CD4-positive, CD25-positive, alpha-beta regulatory T cell (primary cell): Measurements from ENCODE around the gene CCSER1. TPM values are rescaled to one million over a fixed set of nuclear protein-coding genes. Genes with fewer than 3 reads are reported as not detected.
A peak's percentile ranks its signal among the peaks of the same experiment; 100 is the strongest.

Experiments used
- ATAC-seq, 2 donors: fragments of 150-1000 bp; cut with Tn5 transposase; one replicate each; pipeline ENCODE4 v1.10.0; 2021; ENCODE audit warnings: low read depth in 2 of 2, moderate number of reproducible peaks in 2 of 2, moderate library complexity in 1 of 2
- DNase-seq, 3 donors: peaks; one replicate each; pipeline versions ENCODE4 v3.0.0 to v3.0.0-alpha.2; 2012 to 2022; ENCODE audit warnings: mixed read lengths in 1 of 3
- H3K27ac ChIP-seq: one replicate; pipeline ENCODE4 v1.7.0; 2013; ENCODE audit warnings: mild to moderate bottlenecking, low read length; ENCODE audit not compliant: insufficient read depth, poor library complexity, severe bottlenecking
- H3K27me3 ChIP-seq: one replicate; pipeline ENCODE4 v1.7.0; 2013; ENCODE audit warnings: low read length; ENCODE audit not compliant: control insufficient read depth, insufficient read depth
- H3K36me3 ChIP-seq: one replicate; pipeline ENCODE4 v1.7.0; 2013; ENCODE audit warnings: mild to moderate bottlenecking, low read length, moderate library complexity; ENCODE audit not compliant: control insufficient read depth, insufficient read depth
- H3K4me1 ChIP-seq: 2 replicates; pipeline ENCODE4 v1.7.0; 2013; ENCODE audit warnings: mild to moderate bottlenecking, low read length; ENCODE audit not compliant: insufficient read depth, control insufficient read depth, poor library complexity, severe bottlenecking
- H3K4me3 ChIP-seq: one replicate; pipeline ENCODE4 v1.7.0; 2013; ENCODE audit warnings: low read depth, mild to moderate bottlenecking, low read length, moderate library complexity
- H3K9me3 ChIP-seq, 2 experiments: 1 replicate in 1 of 2; 2 replicates in 1 of 2; pipeline ENCODE4 v1.7.0; 2013; ENCODE audit warnings: low read length in 2 of 2, mild to moderate bottlenecking in 1 of 2, moderate library complexity in 1 of 2; ENCODE audit not compliant: control insufficient read depth in 2 of 2
- H3K27ac Mint-ChIP-seq, 3 donors: one replicate each; pipeline ENCODE4 v1.8.0; 2020 to 2022; ENCODE audit warnings: mild to moderate bottlenecking in 3 of 3, mixed read lengths in 3 of 3, moderate library complexity in 2 of 3
- H3K27me3 Mint-ChIP-seq: one replicate; pipeline ENCODE4 v1.8.0; 2022; ENCODE audit warnings: mild to moderate bottlenecking, mixed read lengths
- H3K36me3 Mint-ChIP-seq: one replicate; pipeline ENCODE4 v1.8.0; 2020; ENCODE audit warnings: mixed read lengths
- H3K4me1 Mint-ChIP-seq, 4 donors: one replicate each; pipeline ENCODE4 v1.8.0; 2020 to 2022; ENCODE audit warnings: mixed read lengths in 4 of 4, mild to moderate bottlenecking in 1 of 4
- H3K4me3 Mint-ChIP-seq, 4 donors: one replicate each; pipeline ENCODE4 v1.8.0; 2020 to 2022; ENCODE audit warnings: mild to moderate bottlenecking in 4 of 4, mixed read lengths in 4 of 4, moderate library complexity in 3 of 4
- H3K9me3 Mint-ChIP-seq, 7 donors: one replicate each; pipeline ENCODE4 v1.8.0; 2020 to 2022; ENCODE audit warnings: mixed read lengths in 7 of 7, mild to moderate bottlenecking in 3 of 7, moderate library complexity in 2 of 7
- polyA plus RNA-seq, 4 donors: library from polyadenylated mRNA; unstranded; fragments of 300-500 nt; fragmentation: Illumina TruSeq; gene quantifications; one replicate each; pipeline ENCODE4 v1.2.3, GENCODE V29; 2021
- total RNA-seq: library from RNA; stranded (reverse); gene quantifications from one replicate; pipeline ENCODE4 v1.2.3, GENCODE V29; 2022

Gene CCSER1
- total and polyA plus RNA-seq, 5 donors from 2014 or later, result 0.20 to 0.60 TPM; not detected in 3

GRCh38 chr4:90198086-90198847 is 71.1 kb downstream of the CCSER1 start:
- Mint-ChIP-seq H3K9me3 (peaks cover 0 to 2% (median 0%) of the 10 kb centered on the region in 7 donors), H3K4me1 (no peaks in the 10 kb centered on the region), H3K27ac (no peak overlapping the region), H3K4me3 (no peak overlapping the region), H3K27me3 (no peaks in the 10 kb centered on the region), H3K36me3 (no peaks in the 10 kb centered on the region)
- DNase-seq (no peak), ATAC-seq (no peak)
- Histone ChIP-seq H3K27me3 (no peaks in the 10 kb centered on the region), H3K27ac (no peak overlapping the region), H3K4me1 (no peaks in the 10 kb centered on the region), H3K4me3 (no peak overlapping the region), H3K36me3 (no peaks in the 10 kb centered on the region), H3K9me3 (no peaks in the 10 kb centered on the region)

DNA sequence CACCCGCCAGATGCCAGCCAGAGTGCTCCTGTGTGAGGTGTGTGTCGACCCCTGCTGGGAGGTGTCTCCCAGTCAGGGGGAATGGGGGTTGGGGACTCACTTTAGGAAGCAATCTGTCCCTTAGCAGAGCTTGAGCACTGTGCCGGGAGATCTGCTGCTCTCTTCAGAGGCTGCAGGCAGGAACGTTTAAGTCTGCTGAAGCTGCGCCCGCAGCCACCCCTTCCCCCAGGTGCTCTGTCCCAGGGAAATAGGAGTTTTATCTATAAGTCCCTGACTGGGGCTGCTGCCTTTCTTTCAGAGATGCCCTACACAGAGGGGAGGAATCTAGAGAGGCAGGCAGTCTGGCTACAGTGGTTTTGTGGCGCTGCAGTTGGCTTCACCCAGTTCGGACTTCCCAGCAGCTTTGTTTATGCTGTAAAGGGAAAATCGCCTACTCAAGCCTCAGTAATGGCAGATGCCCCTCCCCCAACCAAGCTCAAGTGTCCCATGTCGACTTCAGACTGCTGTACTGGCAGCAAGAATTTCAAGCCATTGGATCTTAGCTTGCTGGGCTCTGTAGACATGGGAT is 80.8 kb downstream of the CCSER1 start:
- Mint-ChIP-seq H3K4me1 (no peaks in the 10 kb centered on the region), H3K27me3 (no peaks in the 10 kb centered on the region), H3K27ac (no peak overlapping the region), H3K4me3 (no peak overlapping the region), H3K9me3 (peaks cover 0 to 8% (median 1%) of the 10 kb centered on the region in 7 donors), H3K36me3 (no peaks in the 10 kb centered on the region)
- Histone ChIP-seq H3K36me3 (no peaks in the 10 kb centered on the region), H3K27ac (no peak overlapping the region), H3K9me3 (no peaks in the 10 kb centered on the region), H3K27me3 (no peaks in the 10 kb centered on the region), H3K4me1 (no peaks in the 10 kb centered on the region), H3K4me3 (no peak overlapping the region)
- no peak for ATAC-seq
- DNase-seq, result no peak

GRCh38 chr4:90209922-90210321 is 82.7 kb downstream of the CCSER1 start:
- Histone ChIP-seq H3K36me3 (no peaks in the 10 kb centered on the region), H3K27ac (no peak overlapping the region), H3K4me1 (no peaks in the 10 kb centered on the region), H3K9me3 (no peaks in the 10 kb centered on the region), H3K27me3 (no peaks in the 10 kb centered on the region), H3K4me3 (no peak overlapping the region)
- Mint-ChIP-seq H3K27me3 (no peaks in the 10 kb centered on the region), H3K4me3 (no peak overlapping the region), H3K9me3 (peaks cover 0 to 8% (median 1%) of the 10 kb centered on the region in 7 donors), H3K36me3 (no peaks in the 10 kb centered on the region), H3K27ac (no peak overlapping the region), H3K4me1 (no peaks in the 10 kb centered on the region)
- DNase-seq (no peak), ATAC-seq (no peak)

GRCh38 chr4:90211174-90211573 is 84.0 kb downstream of the CCSER1 start:
- H3K4me3 Mint-ChIP-seq, result no peak overlapping the region
- no peaks in the 10 kb centered on the region for H3K27me3 Mint-ChIP-seq
- Histone ChIP-seq H3K27me3 (no peaks in the 10 kb centered on the region), H3K27ac (no peak overlapping the region), H3K36me3 (no peaks in the 10 kb centered on the region), H3K4me3 (no peak overlapping the region), H3K9me3 (no peaks in the 10 kb centered on the region), H3K4me1 (no peaks in the 10 kb centered on the region)
- no peak overlapping the region for H3K27ac Mint-ChIP-seq
- DNase-seq, result no peak
- ATAC-seq, result no peak
- peaks cover 0 to 8% (median 0%) of the 10 kb centered on the region in 7 donors for H3K9me3 Mint-ChIP-seq
- H3K4me1 Mint-ChIP-seq, result no peaks in the 10 kb centered on the region
- no peaks in the 10 kb centered on the region for H3K36me3 Mint-ChIP-seq

DNA sequence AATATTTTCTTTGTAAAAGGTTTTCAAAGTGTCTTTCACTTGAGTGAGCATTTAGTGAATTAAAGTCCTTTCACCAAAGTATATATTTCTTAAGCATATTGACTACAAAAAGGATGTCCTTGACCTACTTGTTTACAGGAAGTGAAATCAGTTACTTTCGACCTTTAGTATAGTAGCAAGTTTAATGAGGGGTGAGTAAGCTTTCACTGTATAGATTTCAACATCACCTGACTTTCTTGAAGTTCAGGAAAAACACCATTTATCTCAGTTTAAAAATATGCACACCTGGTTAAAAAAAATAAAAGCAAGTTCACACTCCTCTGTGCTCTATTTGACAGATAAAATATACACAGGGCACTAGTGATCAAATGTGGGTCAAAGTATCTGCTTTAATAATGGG is 88.1 kb downstream of the CCSER1 start:
- DNase-seq (peak in 1 of 3 donors; percentile 2), ATAC-seq (no peak)
- Histone ChIP-seq H3K27me3 (no peaks in the 10 kb centered on the region), H3K27ac (no peak overlapping the region), H3K4me1 (no peaks in the 10 kb centered on the region), H3K36me3 (no peaks in the 10 kb centered on the region), H3K9me3 (no peaks in the 10 kb centered on the region), H3K4me3 (no peak overlapping the region)
- no peaks in the 10 kb centered on the region for H3K27me3 Mint-ChIP-seq
- H3K4me3 Mint-ChIP-seq, result no peak overlapping the region
- H3K9me3 Mint-ChIP-seq, result no peaks in the 10 kb centered on the region
- H3K4me1 Mint-ChIP-seq, result no peaks in the 10 kb centered on the region
- H3K36me3 Mint-ChIP-seq, result no peaks in the 10 kb centered on the region
- H3K27ac Mint-ChIP-seq, result no peak overlapping the region

GRCh38 chr4:90219822-90220221 is 92.6 kb downstream of the CCSER1 start:
- Mint-ChIP-seq H3K4me3 (no peak overlapping the region), H3K9me3 (no peaks in the 10 kb centered on the region), H3K4me1 (no peaks in the 10 kb centered on the region), H3K27ac (no peak overlapping the region), H3K27me3 (no peaks in the 10 kb centered on the region), H3K36me3 (no peaks in the 10 kb centered on the region)
- ATAC-seq, result no peak
- Histone ChIP-seq H3K4me1 (no peaks in the 10 kb centered on the region), H3K27me3 (no peaks in the 10 kb centered on the region), H3K36me3 (no peaks in the 10 kb centered on the region), H3K4me3 (no peak overlapping the region), H3K27ac (no peak overlapping the region), H3K9me3 (no peaks in the 10 kb centered on the region)
- DNase-seq, result no peak

DNA sequence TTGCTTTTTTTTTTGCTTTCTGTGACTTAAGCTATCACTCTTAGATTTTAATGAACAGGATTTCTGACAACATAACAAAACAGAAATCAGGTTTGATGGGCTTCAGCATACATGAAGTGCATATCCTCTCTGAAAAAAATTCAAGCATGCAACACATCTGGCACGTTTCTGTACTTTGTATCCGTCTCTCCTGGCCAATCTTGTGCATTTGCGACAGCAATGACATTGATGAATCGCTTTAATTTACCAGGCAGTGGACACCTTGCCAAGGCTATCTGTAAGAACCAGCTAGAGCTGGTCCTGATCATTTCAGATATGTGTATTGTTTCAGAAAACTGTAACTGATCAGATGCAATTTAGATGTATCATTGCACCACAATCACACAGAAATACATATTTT is 93.3 kb downstream of the CCSER1 start:
- DNase-seq (no peak), ATAC-seq (no peak)
- Histone ChIP-seq H3K36me3 (no peaks in the 10 kb centered on the region), H3K4me3 (no peak overlapping the region), H3K4me1 (no peaks in the 10 kb centered on the region), H3K27me3 (no peaks in the 10 kb centered on the region), H3K27ac (no peak overlapping the region), H3K9me3 (no peaks in the 10 kb centered on the region)
- no peaks in the 10 kb centered on the region for H3K9me3 Mint-ChIP-seq
- no peaks in the 10 kb centered on the region for H3K4me1 Mint-ChIP-seq
- no peak overlapping the region for H3K4me3 Mint-ChIP-seq
- no peak overlapping the region for H3K27ac Mint-ChIP-seq
- H3K27me3 Mint-ChIP-seq, result no peaks in the 10 kb centered on the region
- no peaks in the 10 kb centered on the region for H3K36me3 Mint-ChIP-seq

GRCh38 chr4:90226734-90227133 is 99.5 kb downstream of the CCSER1 start:
- Mint-ChIP-seq H3K27me3 (no peaks in the 10 kb centered on the region), H3K36me3 (no peaks in the 10 kb centered on the region), H3K9me3 (peaks cover 0 to 7% (median 3%) of the 10 kb centered on the region in 7 donors), H3K4me3 (no peak overlapping the region), H3K4me1 (no peaks in the 10 kb centered on the region), H3K27ac (no peak overlapping the region)
- H3K27me3 ChIP-seq, result no peaks in the 10 kb centered on the region
- no peaks in the 10 kb centered on the region for H3K4me1 ChIP-seq
- no peak overlapping the region for H3K27ac ChIP-seq
- H3K9me3 ChIP-seq, result no peaks in the 10 kb centered on the region
- ATAC-seq (no peak), DNase-seq (no peak)
- H3K4me3 ChIP-seq, result no peak overlapping the region
- no peaks in the 10 kb centered on the region for H3K36me3 ChIP-seq
